22Rv1 (cell line): ENCODE results near the gene CCDC169.

Experiments
- CTCF ChIP-seq: fragments of 450-650 bp; IDR thresholded peaks from 2 replicates; pipeline ENCODE4 v1.5.1; 2017; ENCODE audit warnings: mild to moderate bottlenecking
- ZFX ChIP-seq: fragments of 450-650 bp; IDR thresholded peaks from 2 replicates; pipeline ENCODE4 v1.6.1; 2017; ENCODE audit warnings: antibody characterized with exemption, borderline replicate concordance

- TF ChIP-seq CTCF = no peak
- no peak for TF ChIP-seq ZFX
Measured at GRCh38 chr13:36251526-36251925, 46.1 kb downstream of the CCDC169 start.
